ENCODE data around the gene SLC51A.

DNA sequence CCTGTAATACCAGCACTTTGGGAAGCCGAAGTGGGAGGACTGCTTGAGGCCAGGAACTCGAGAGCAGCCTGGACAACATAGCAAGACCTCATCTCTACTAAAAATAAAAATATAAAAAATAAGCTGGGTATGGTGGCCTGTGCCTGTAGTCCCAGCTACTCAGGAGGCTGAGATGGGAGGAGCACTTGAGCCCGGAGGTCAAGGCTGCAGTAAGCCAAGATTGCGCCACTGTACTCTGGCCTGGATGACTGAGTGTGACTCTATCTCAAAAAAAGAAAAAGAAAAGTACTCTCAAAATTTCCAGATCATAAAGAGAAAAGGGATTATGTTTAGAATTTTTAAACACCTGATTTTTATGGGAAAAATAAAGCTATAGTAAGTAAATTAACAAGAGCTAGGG, 24.1 kb downstream of the SLC51A start:
- TF ChIP-seq, protein P1, sequence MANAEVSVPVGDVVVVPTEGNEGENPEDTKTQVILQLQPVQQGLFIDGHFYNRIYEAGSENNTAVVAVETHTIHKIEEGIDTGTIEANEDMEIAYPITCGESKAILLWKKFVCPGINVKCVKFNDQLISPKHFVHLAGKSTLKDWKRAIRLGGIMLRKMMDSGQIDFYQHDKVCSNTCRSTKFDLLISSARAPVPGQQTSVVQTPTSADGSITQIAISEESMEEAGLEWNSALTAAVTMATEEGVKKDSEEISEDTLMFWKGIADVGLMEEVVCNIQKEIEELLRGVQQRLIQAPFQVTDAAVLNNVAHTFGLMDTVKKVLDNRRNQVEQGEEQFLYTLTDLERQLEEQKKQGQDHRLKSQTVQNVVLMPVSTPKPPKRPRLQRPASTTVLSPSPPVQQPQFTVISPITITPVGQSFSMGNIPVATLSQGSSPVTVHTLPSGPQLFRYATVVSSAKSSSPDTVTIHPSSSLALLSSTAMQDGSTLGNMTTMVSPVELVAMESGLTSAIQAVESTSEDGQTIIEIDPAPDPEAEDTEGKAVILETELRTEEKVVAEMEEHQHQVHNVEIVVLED (CRISPR knock-in tag; IDR thresholded peaks at IDR 0.05), result no peak
- TF ChIP-seq ARID2 (IDR thresholded peaks at IDR 0.05), result no peak
- TF ChIP-seq CBFB (CRISPR knock-in tag; IDR thresholded peaks at IDR 0.05), result no peak
- TF ChIP-seq ATF7 (IDR thresholded peaks at IDR 0.05), result no peak
- TF ChIP-seq, protein P2, sequence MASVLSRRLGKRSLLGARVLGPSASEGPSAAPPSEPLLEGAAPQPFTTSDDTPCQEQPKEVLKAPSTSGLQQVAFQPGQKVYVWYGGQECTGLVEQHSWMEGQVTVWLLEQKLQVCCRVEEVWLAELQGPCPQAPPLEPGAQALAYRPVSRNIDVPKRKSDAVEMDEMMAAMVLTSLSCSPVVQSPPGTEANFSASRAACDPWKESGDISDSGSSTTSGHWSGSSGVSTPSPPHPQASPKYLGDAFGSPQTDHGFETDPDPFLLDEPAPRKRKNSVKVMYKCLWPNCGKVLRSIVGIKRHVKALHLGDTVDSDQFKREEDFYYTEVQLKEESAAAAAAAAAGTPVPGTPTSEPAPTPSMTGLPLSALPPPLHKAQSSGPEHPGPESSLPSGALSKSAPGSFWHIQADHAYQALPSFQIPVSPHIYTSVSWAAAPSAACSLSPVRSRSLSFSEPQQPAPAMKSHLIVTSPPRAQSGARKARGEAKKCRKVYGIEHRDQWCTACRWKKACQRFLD (CRISPR knock-in tag; IDR thresholded peaks at IDR 0.05), result no peak
- no peak for TF ChIP-seq POLR2A (conservative IDR thresholded peaks at IDR 0.05)
- TF ChIP-seq SETDB1 (IDR thresholded peaks at IDR 0.05; ENCODE audit: low read length), result no peak
- no peak for TF ChIP-seq CHD2 (IDR thresholded peaks at IDR 0.05; ENCODE audit: low read depth, low read length)
- no peak for TF ChIP-seq GATA2 (CRISPR knock-in tag; IDR thresholded peaks at IDR 0.05)
- TF ChIP-seq, protein P3, sequence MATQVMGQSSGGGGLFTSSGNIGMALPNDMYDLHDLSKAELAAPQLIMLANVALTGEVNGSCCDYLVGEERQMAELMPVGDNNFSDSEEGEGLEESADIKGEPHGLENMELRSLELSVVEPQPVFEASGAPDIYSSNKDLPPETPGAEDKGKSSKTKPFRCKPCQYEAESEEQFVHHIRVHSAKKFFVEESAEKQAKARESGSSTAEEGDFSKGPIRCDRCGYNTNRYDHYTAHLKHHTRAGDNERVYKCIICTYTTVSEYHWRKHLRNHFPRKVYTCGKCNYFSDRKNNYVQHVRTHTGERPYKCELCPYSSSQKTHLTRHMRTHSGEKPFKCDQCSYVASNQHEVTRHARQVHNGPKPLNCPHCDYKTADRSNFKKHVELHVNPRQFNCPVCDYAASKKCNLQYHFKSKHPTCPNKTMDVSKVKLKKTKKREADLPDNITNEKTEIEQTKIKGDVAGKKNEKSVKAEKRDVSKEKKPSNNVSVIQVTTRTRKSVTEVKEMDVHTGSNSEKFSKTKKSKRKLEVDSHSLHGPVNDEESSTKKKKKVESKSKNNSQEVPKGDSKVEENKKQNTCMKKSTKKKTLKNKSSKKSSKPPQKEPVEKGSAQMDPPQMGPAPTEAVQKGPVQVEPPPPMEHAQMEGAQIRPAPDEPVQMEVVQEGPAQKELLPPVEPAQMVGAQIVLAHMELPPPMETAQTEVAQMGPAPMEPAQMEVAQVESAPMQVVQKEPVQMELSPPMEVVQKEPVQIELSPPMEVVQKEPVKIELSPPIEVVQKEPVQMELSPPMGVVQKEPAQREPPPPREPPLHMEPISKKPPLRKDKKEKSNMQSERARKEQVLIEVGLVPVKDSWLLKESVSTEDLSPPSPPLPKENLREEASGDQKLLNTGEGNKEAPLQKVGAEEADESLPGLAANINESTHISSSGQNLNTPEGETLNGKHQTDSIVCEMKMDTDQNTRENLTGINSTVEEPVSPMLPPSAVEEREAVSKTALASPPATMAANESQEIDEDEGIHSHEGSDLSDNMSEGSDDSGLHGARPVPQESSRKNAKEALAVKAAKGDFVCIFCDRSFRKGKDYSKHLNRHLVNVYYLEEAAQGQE (IDR thresholded peaks at IDR 0.05; ENCODE audit: borderline replicate concordance), result no peak
- TF ChIP-seq, protein P3 (CRISPR knock-in tag; IDR thresholded peaks at IDR 0.05; ENCODE audit: low read depth), result no peak
- TF ChIP-seq KAT7 (CRISPR knock-in tag; IDR thresholded peaks at IDR 0.05; ENCODE audit: borderline replicate concordance), result no peak
- no peak for TF ChIP-seq PML (IDR thresholded peaks at IDR 0.05; ENCODE audit: low read length)
- TF ChIP-seq, protein P4, sequence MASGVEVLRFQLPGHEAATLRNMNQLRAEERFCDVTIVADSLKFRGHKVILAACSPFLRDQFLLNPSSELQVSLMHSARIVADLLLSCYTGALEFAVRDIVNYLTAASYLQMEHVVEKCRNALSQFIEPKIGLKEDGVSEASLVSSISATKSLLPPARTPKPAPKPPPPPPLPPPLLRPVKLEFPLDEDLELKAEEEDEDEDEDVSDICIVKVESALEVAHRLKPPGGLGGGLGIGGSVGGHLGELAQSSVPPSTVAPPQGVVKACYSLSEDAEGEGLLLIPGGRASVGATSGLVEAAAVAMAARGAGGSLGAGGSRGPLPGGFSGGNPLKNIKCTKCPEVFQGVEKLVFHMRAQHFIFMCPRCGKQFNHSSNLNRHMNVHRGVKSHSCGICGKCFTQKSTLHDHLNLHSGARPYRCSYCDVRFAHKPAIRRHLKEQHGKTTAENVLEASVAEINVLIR (CRISPR knock-in tag; IDR thresholded peaks at IDR 0.05), result no peak

All from K562 (cell line).